AG04450 (cell line): ENCODE data around the gene CSTB. TPM values are rescaled to one million over a fixed set of nuclear protein-coding genes. Genes with fewer than 3 reads are reported as not detected.

Experiments
- CTCF ChIA-PET: fragments of 300-600, 350-600 bp; formaldehyde crosslinking; extraction: SDS; loops from one replicate; lab custom pipeline; 2022; ENCODE audit warnings: antibody characterized with exemption, inconsistent platforms; lab: Charles Lee
- POLR2A ChIA-PET: fragments of 350-600 bp; formaldehyde crosslinking; extraction: SDS; loops from one replicate; lab custom pipeline; 2021; ENCODE audit warnings: antibody characterized with exemption, inconsistent platforms; lab: Yijun Ruan, JAX
- DNase-seq: peaks from one replicate; pipeline ENCODE4 v3.0.0-alpha.2; 2011; ENCODE audit warnings: low read depth, low spot score
- H3K27ac ChIP-seq: one replicate; pipeline ENCODE4 v1.5.1; 2012; ENCODE audit warnings: low read depth, low read length, control low read depth
- H3K27me3 ChIP-seq: one replicate; pipeline ENCODE4 v1.6.0; 2012; ENCODE audit warnings: low read length; ENCODE audit not compliant: control insufficient read depth, insufficient read depth
- H3K4me3 ChIP-seq: 2 replicates; pipeline ENCODE4 v1.5.1; 2011; ENCODE audit warnings: mild to moderate bottlenecking, low read depth, low read length, control low read depth
- H3K9me3 ChIP-seq: 2 replicates; pipeline ENCODE4 v1.5.1; 2012; ENCODE audit warnings: low read length; ENCODE audit not compliant: control insufficient read depth, insufficient read depth
- CTCF ChIP-seq: IDR thresholded peaks from 2 replicates; pipeline ENCODE4 v1.5.1; 2011; ENCODE audit warnings: low read depth, low read length, control low read depth, inconsistent platforms
- polyA plus RNA-seq: library from polyadenylated mRNA; depleted of rRNA; stranded (reverse); fragments of >200 nt; gene quantifications from 2 replicates; pipeline ENCODE4 v1.2.3, GENCODE V29; 2011

Gene CSTB
- polyA plus RNA-seq, 1 experiment = 54.3 TPM

GRCh38 chr21:43797925-43798715 is 22.0 kb upstream of the CSTB start:
- ChIA-PET CTCF (no interaction called here), POLR2A (no interaction called here)
- H3K4me3 ChIP-seq = no peak overlapping the region
- no peak overlapping the region for H3K27ac ChIP-seq
- no peak for TF ChIP-seq CTCF
- no peaks in the 10 kb centered on the region; the same call in 1 of the 2 replicates for H3K9me3 ChIP-seq
- no peaks in the 10 kb centered on the region for H3K27me3 ChIP-seq
- no peak for DNase-seq

- Histone ChIP-seq H3K4me3 (no peak overlapping the region), H3K9me3 (no peaks in the 10 kb centered on the region; the same call in 1 of the 2 replicates), H3K27ac (no peak overlapping the region), H3K27me3 (no peaks in the 10 kb centered on the region)
- TF ChIP-seq CTCF = no peak
- ChIA-PET CTCF (no interaction called here), POLR2A (no interaction called here)
- DNase-seq = no peak
Measured at GRCh38 chr21:43797415-43797814, 21.3 kb upstream of the CSTB start.

- Histone ChIP-seq H3K27ac (no peak overlapping the region), H3K9me3 (no peaks in the 10 kb centered on the region), H3K27me3 (no peaks in the 10 kb centered on the region), H3K4me3 (no peak overlapping the region)
- DNase-seq = no peak
- CTCF ChIA-PET = interaction anchor here (0.8 kb wide), 1 partner anchor 180 kb away, joined by 3 read pairs; no protein-coding TSS in a partner anchor
- POLR2A ChIA-PET = no interaction called here
- no peak for TF ChIP-seq CTCF
Measured at GRCh38 chr21:43794857-43795256, 18.7 kb upstream of the CSTB start.

- Histone ChIP-seq H3K27me3 (no peaks in the 10 kb centered on the region), H3K27ac (no peak overlapping the region), H3K9me3 (no peaks in the 10 kb centered on the region; the same call in 1 of the 2 replicates), H3K4me3 (no peak overlapping the region)
- DNase-seq = no peak
- TF ChIP-seq CTCF = no peak
- POLR2A ChIA-PET = no interaction called here
- CTCF ChIA-PET = interaction anchor here (0.8 kb wide), 1 partner anchor 181 kb away, joined by 3 read pairs; no protein-coding TSS in a partner anchor
Measured at GRCh38 chr21:43794311-43794710, 18.2 kb upstream of the CSTB start.

GRCh38 chr21:43793243-43793642 is 17.1 kb upstream of the CSTB start:
- CTCF ChIA-PET = no interaction called here
- no peak overlapping the region for H3K27ac ChIP-seq
- POLR2A ChIA-PET = no interaction called here

More at GRCh38 chr21:43793243-43793642, 17.1 kb upstream of the CSTB start:
- H3K4me3 ChIP-seq = no peak overlapping the region
- TF ChIP-seq CTCF = no peak
- no peaks in the 10 kb centered on the region; the same call in 1 of the 2 replicates for H3K9me3 ChIP-seq
- H3K27me3 ChIP-seq = no peaks in the 10 kb centered on the region
- no peak for DNase-seq
